ENCODE data around the gene SYNGR1. TPM values are rescaled to one million over a fixed set of nuclear protein-coding genes. Genes with fewer than 3 reads are reported as not detected.
"Not testable (repeated sequence)": the region's sequence is repeated elsewhere in the genome, so short reads cannot be mapped to it uniquely, and the experiment has no call there.

SYNGR1 gene
- total RNA-seq, 5 donors from 2014 or later (not counting 1 experiment from before 2014, with no cell fraction given) = 1.1 to 4.3 (median 2.7) TPM

- Histone ChIP-seq H3K9me3 (no peaks in the 10 kb centered on the region), H3K4me3 (ENCODE audit: control insufficient read depth in 1 of 2, extremely low read depth in 1 of 2, low read length in 1 of 2) (no peak overlapping the region), H3K4me1 (ENCODE audit: control insufficient read depth in 1 of 2, extremely low read depth in 1 of 2, insufficient read depth in 2 of 2, low read length in 2 of 2) (peaks cover 3 to 25% of the 10 kb centered on the region in 2 experiments), H3K27ac (ENCODE audit: low read length) (no peak overlapping the region), H3K27me3 (replicated peaks in 1 of 2; ENCODE audit: control insufficient read depth in 2 of 2, extremely low read depth in 1 of 2, insufficient read depth in 2 of 2, low read length in 1 of 2) (peaks cover 0 to 31% of the 10 kb centered on the region in 2 experiments), H3K36me3 (ENCODE audit: control insufficient read depth in 2 of 2, extremely low read depth in 1 of 2, insufficient read depth in 1 of 2, low read length in 1 of 2) (no peaks in the 10 kb centered on the region)
- 79% methylated on average over 7 of the region's 12 CpGs for WGBS (ENCODE audit: insufficient coverage)
- CTCF ChIA-PET = no interaction called here
- Mint-ChIP-seq H3K4me1 (peaks cover 0 to 16% (median 4%) of the 10 kb centered on the region in 3 donors), H3K36me3 (no peaks in the 10 kb centered on the region), H3K27me3 (peaks cover 0 to 8% of the 10 kb centered on the region in 2 donors), H3K27ac (no peak overlapping the region), H3K4me3 (no peak overlapping the region), H3K9me3 (no peaks in the 10 kb centered on the region)
- ATAC-seq (replicated peaks in 1 of 4) (no peak), DNase-seq (no peak)
- POLR2A ChIA-PET = no interaction called here
These were observed 5.3 kb downstream of the SYNGR1 start for GRCh38 chr22:39355080-39355479.

- H3K4me3 ChIP-seq (ENCODE audit: control insufficient read depth in 1 of 2, extremely low read depth in 1 of 2, low read length in 1 of 2); H3K4me3 Mint-ChIP-seq; H3K27ac Mint-ChIP-seq; H3K27ac ChIP-seq (ENCODE audit: low read length); H3K9me3 ChIP-seq; DNase-seq; CTCF ChIA-PET; H3K27me3 Mint-ChIP-seq; POLR2A ChIA-PET; H3K36me3 Mint-ChIP-seq; H3K9me3 Mint-ChIP-seq; H3K36me3 ChIP-seq (ENCODE audit: control insufficient read depth in 2 of 2, extremely low read depth in 1 of 2, insufficient read depth in 1 of 2, low read length in 1 of 2); ATAC-seq (replicated peaks in 1 of 4): not testable (repeated sequence)
- Histone ChIP-seq H3K4me1 (ENCODE audit: control insufficient read depth in 1 of 2, extremely low read depth in 1 of 2, insufficient read depth in 2 of 2, low read length in 2 of 2) (peaks cover 0 to 18% of the 10 kb centered on the region in 2 experiments), H3K27me3 (replicated peaks in 1 of 2; ENCODE audit: control insufficient read depth in 2 of 2, extremely low read depth in 1 of 2, insufficient read depth in 2 of 2, low read length in 1 of 2) (peaks cover 0 to 25% of the 10 kb centered on the region in 2 experiments)
- WGBS (ENCODE audit: insufficient coverage) = 93% methylated on average over 5 of the region's 14 CpGs
- H3K4me1 Mint-ChIP-seq = peaks cover 0 to 11% (median 0%) of the 10 kb centered on the region in 3 donors
These were observed 6.0 kb downstream of the SYNGR1 start for GRCh38 chr22:39355805-39356204.

- peaks cover 0 to 5% of the 10 kb centered on the region in 2 donors for H3K27me3 Mint-ChIP-seq
- Histone ChIP-seq H3K27ac (ENCODE audit: low read length) (no peak overlapping the region), H3K4me3 (ENCODE audit: control insufficient read depth in 1 of 2, extremely low read depth in 1 of 2, low read length in 1 of 2) (no peak overlapping the region), H3K4me1 (ENCODE audit: control insufficient read depth in 1 of 2, extremely low read depth in 1 of 2, insufficient read depth in 2 of 2, low read length in 2 of 2) (peaks cover 0 to 12% of the 10 kb centered on the region in 2 experiments), H3K36me3 (ENCODE audit: control insufficient read depth in 2 of 2, extremely low read depth in 1 of 2, insufficient read depth in 1 of 2, low read length in 1 of 2) (no peaks in the 10 kb centered on the region), H3K9me3 (no peaks in the 10 kb centered on the region), H3K27me3 (replicated peaks in 1 of 2; ENCODE audit: control insufficient read depth in 2 of 2, extremely low read depth in 1 of 2, insufficient read depth in 2 of 2, low read length in 1 of 2) (peaks cover 0 to 18% of the 10 kb centered on the region in 2 experiments)
- H3K27ac Mint-ChIP-seq = no peak overlapping the region
- ChIA-PET POLR2A (no interaction called here), CTCF (no interaction called here)
- no peak overlapping the region for H3K4me3 Mint-ChIP-seq
- H3K9me3 Mint-ChIP-seq = no peaks in the 10 kb centered on the region
- ATAC-seq (replicated peaks in 1 of 4) = no peak
- peaks cover 0 to 7% (median 0%) of the 10 kb centered on the region in 3 donors for H3K4me1 Mint-ChIP-seq
- DNase-seq = no peak
- WGBS (ENCODE audit: insufficient coverage) = 78% methylated on average over 2 of the region's 5 CpGs
- no peaks in the 10 kb centered on the region for H3K36me3 Mint-ChIP-seq
These were observed 6.7 kb downstream of the SYNGR1 start for GRCh38 chr22:39356464-39356863.

- H3K4me1 ChIP-seq (ENCODE audit: control insufficient read depth in 1 of 2, extremely low read depth in 1 of 2, insufficient read depth in 2 of 2, low read length in 2 of 2); H3K4me3 Mint-ChIP-seq; POLR2A ChIA-PET; H3K27ac Mint-ChIP-seq; H3K4me1 Mint-ChIP-seq; DNase-seq; H3K36me3 Mint-ChIP-seq; ATAC-seq (replicated peaks in 1 of 4); H3K27ac ChIP-seq (ENCODE audit: low read length); H3K9me3 Mint-ChIP-seq; H3K27me3 Mint-ChIP-seq; H3K36me3 ChIP-seq (ENCODE audit: control insufficient read depth in 2 of 2, extremely low read depth in 1 of 2, insufficient read depth in 1 of 2, low read length in 1 of 2); CTCF ChIA-PET; H3K9me3 ChIP-seq; H3K4me3 ChIP-seq (ENCODE audit: control insufficient read depth in 1 of 2, extremely low read depth in 1 of 2, low read length in 1 of 2): not testable (repeated sequence)
- peaks cover 0 to 11% of the 10 kb centered on the region in 2 experiments for H3K27me3 ChIP-seq (replicated peaks in 1 of 2; ENCODE audit: control insufficient read depth in 2 of 2, extremely low read depth in 1 of 2, insufficient read depth in 2 of 2, low read length in 1 of 2)
- 97% methylated on average over 6 of the region's 53 CpGs for WGBS (ENCODE audit: insufficient coverage)
These were observed 7.6 kb downstream of the SYNGR1 start for GRCh38 chr22:39357110-39358108.

GRCh38 chr22:39358197-39358596, 8.4 kb downstream of the SYNGR1 start:
- H3K27ac Mint-ChIP-seq; ATAC-seq (replicated peaks in 1 of 4); H3K4me1 ChIP-seq (ENCODE audit: control insufficient read depth in 1 of 2, extremely low read depth in 1 of 2, insufficient read depth in 2 of 2, low read length in 2 of 2); H3K36me3 ChIP-seq (ENCODE audit: control insufficient read depth in 2 of 2, extremely low read depth in 1 of 2, insufficient read depth in 1 of 2, low read length in 1 of 2); H3K36me3 Mint-ChIP-seq; H3K27ac ChIP-seq (ENCODE audit: low read length); DNase-seq; H3K4me3 ChIP-seq (ENCODE audit: control insufficient read depth in 1 of 2, extremely low read depth in 1 of 2, low read length in 1 of 2); H3K4me1 Mint-ChIP-seq; H3K9me3 ChIP-seq; CTCF ChIA-PET; H3K27me3 Mint-ChIP-seq; POLR2A ChIA-PET; H3K9me3 Mint-ChIP-seq; H3K27me3 ChIP-seq (replicated peaks in 1 of 2; ENCODE audit: control insufficient read depth in 2 of 2, extremely low read depth in 1 of 2, insufficient read depth in 2 of 2, low read length in 1 of 2); H3K4me3 Mint-ChIP-seq: not testable (repeated sequence)
- 94% methylated on average over 11 of the region's 17 CpGs for WGBS (ENCODE audit: insufficient coverage)

GRCh38 chr22:39359659-39360195, 9.9 kb downstream of the SYNGR1 start:
- Mint-ChIP-seq H3K27me3 (peaks cover 0 to 1% of the 10 kb centered on the region in 2 donors), H3K36me3 (no peaks in the 10 kb centered on the region), H3K4me3 (no peak overlapping the region), H3K4me1 (no peaks in the 10 kb centered on the region), H3K9me3 (no peaks in the 10 kb centered on the region), H3K27ac (no peak overlapping the region)
- POLR2A ChIA-PET = no interaction called here
- H3K27me3 ChIP-seq (replicated peaks in 1 of 2; ENCODE audit: control insufficient read depth in 2 of 2, extremely low read depth in 1 of 2, insufficient read depth in 2 of 2, low read length in 1 of 2) = peaks cover 0 to 8% of the 10 kb centered on the region in 2 experiments
- no peaks in the 10 kb centered on the region for H3K9me3 ChIP-seq
- no peak for DNase-seq
- no peak overlapping the region for H3K27ac ChIP-seq (ENCODE audit: low read length)
- CTCF ChIA-PET = no interaction called here
- H3K36me3 ChIP-seq (ENCODE audit: control insufficient read depth in 2 of 2, extremely low read depth in 1 of 2, insufficient read depth in 1 of 2, low read length in 1 of 2) = no peaks in the 10 kb centered on the region
- WGBS (ENCODE audit: insufficient coverage) = 86% methylated on average over 7 of the region's 9 CpGs
- no peak overlapping the region for H3K4me3 ChIP-seq (ENCODE audit: control insufficient read depth in 1 of 2, extremely low read depth in 1 of 2, low read length in 1 of 2)
- H3K4me1 ChIP-seq (ENCODE audit: control insufficient read depth in 1 of 2, extremely low read depth in 1 of 2, insufficient read depth in 2 of 2, low read length in 2 of 2) = no peaks in the 10 kb centered on the region
- ATAC-seq (replicated peaks in 1 of 4) = no peak
